22Rv1 (cell line): ENCODE results near the gene LRRC8E.

Experiments
- ZFX ChIP-seq: fragments of 450-650 bp; IDR thresholded peaks from 2 replicates; pipeline ENCODE4 v1.6.1; 2017; ENCODE audit warnings: antibody characterized with exemption, borderline replicate concordance
- TF ChIP-seq, protein P1 (sequence below): fragments of 450-650 bp; IDR thresholded peaks from 2 replicates; pipeline ENCODE4 v1.5.1; 2017; ENCODE audit warnings: mild to moderate bottlenecking

DNA sequence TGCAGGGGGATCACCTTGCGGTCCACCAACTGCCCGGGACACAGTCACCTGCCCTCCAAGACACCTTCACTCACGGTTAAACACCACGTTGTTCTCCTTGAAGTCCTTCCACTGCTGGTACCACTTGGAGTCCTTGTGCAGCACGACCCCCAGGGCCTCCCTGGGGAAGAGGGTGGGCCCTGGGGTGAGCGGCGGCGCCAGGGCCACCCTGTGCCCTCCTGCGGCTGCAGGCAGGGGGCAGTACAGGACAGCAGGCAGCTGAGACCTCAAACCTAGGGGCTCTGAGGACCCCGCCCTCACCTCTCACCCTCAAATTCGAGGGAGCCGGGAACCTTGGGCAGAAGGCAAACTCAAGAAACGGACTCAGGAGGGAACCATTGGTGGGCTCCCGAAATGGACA, 45.1 kb downstream of the LRRC8E start:
- TF ChIP-seq, protein P1, sequence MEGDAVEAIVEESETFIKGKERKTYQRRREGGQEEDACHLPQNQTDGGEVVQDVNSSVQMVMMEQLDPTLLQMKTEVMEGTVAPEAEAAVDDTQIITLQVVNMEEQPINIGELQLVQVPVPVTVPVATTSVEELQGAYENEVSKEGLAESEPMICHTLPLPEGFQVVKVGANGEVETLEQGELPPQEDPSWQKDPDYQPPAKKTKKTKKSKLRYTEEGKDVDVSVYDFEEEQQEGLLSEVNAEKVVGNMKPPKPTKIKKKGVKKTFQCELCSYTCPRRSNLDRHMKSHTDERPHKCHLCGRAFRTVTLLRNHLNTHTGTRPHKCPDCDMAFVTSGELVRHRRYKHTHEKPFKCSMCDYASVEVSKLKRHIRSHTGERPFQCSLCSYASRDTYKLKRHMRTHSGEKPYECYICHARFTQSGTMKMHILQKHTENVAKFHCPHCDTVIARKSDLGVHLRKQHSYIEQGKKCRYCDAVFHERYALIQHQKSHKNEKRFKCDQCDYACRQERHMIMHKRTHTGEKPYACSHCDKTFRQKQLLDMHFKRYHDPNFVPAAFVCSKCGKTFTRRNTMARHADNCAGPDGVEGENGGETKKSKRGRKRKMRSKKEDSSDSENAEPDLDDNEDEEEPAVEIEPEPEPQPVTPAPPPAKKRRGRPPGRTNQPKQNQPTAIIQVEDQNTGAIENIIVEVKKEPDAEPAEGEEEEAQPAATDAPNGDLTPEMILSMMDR, result peak; percentile 42
- TF ChIP-seq ZFX, result no peak
